Left ventricle myocardium inferior (tissue), 1 donor: ENCODE measurements around the gene MT1B. TPM values are rescaled to one million over a fixed set of nuclear protein-coding genes. Genes with fewer than 3 reads are reported as not detected.

Source experiments
- DNase-seq: peaks from one replicate; pipeline ENCODE4 v3.0.0-alpha.2; 2020
- H3K27ac ChIP-seq: fragments of 200-600 bp; replicated peaks from 2 replicates; pipeline ENCODE4 v1.8.0; 2021
- H3K27me3 ChIP-seq: fragments of 200-600 bp; 2 replicates; pipeline ENCODE4 v1.8.0; 2021; ENCODE audit warnings: low read depth
- H3K36me3 ChIP-seq: fragments of 200-600 bp; 2 replicates; pipeline ENCODE4 v1.8.0; 2021
- H3K4me1 ChIP-seq: fragments of 200-600 bp; 2 replicates; pipeline ENCODE4 v1.8.0; 2021
- H3K4me3 ChIP-seq: fragments of 200-600 bp; 2 replicates; pipeline ENCODE4 v1.8.0; 2021; ENCODE audit warnings: mild to moderate bottlenecking, moderate library complexity
- H3K9me3 ChIP-seq: fragments of 200-600 bp; replicated peaks from 2 replicates; pipeline ENCODE4 v1.8.0; 2021
- intact Hi-C: fragments of 100-400 bp; cut with micrococcal nuclease; formaldehyde crosslinking; loops from one replicate; pipeline ENCODE4 v1.11.0; 2022
- total RNA-seq: library from RNA; stranded (reverse); fragmentation: NEBNext Ultra II Directional; extraction: Animal tissue kit (Norgen Biotek cat#: 25700); gene quantifications from one replicate; pipeline ENCODE4 v1.2.1, GENCODE V29; 2021
- TF ChIP-seq, protein P1 (sequence below): fragments of 200-600 bp; IDR thresholded peaks from 2 replicates; pipeline ENCODE4 v1.8.0; 2021; ENCODE audit warnings: antibody characterized with exemption, mild to moderate bottlenecking, borderline replicate concordance
- donor health status: DM: no; HTN: yes; CAD: no; lungs with severe emphysema.

Gene MT1B
- total RNA-seq, 1 donor from 2014 or later = not detected

DNA sequence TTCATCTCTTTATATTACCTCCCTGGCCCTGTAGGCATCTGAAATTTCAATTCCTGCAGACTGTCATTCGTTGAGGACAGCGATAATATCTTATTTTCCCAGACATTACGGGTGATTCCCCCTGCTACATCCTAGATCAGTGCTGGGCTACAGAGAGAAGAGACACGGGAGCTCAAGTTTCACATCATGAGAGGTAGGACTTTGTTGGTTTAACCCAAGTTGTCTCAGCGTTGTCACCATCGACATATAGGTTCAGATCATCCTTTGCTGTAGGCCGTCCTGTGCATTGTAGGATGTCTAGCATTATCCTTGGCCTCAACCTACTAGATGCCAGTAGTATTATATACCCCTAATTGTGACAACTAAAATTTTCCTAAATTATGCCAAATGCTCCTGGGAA lies 49.8 kb downstream of the MT1B start:
- no peak for DNase-seq
- Histone ChIP-seq H3K4me3 (no peak overlapping the region), H3K27ac (no peak overlapping the region), H3K9me3 (peaks cover 7% of the 10 kb centered on the region), H3K27me3 (no peaks in the 10 kb centered on the region), H3K36me3 (no peaks in the 10 kb centered on the region), H3K4me1 (peaks cover 8% of the 10 kb centered on the region)
- TF ChIP-seq, protein P1, sequence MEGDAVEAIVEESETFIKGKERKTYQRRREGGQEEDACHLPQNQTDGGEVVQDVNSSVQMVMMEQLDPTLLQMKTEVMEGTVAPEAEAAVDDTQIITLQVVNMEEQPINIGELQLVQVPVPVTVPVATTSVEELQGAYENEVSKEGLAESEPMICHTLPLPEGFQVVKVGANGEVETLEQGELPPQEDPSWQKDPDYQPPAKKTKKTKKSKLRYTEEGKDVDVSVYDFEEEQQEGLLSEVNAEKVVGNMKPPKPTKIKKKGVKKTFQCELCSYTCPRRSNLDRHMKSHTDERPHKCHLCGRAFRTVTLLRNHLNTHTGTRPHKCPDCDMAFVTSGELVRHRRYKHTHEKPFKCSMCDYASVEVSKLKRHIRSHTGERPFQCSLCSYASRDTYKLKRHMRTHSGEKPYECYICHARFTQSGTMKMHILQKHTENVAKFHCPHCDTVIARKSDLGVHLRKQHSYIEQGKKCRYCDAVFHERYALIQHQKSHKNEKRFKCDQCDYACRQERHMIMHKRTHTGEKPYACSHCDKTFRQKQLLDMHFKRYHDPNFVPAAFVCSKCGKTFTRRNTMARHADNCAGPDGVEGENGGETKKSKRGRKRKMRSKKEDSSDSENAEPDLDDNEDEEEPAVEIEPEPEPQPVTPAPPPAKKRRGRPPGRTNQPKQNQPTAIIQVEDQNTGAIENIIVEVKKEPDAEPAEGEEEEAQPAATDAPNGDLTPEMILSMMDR = no peak
- intact Hi-C loops = loop anchor here (5.0 kb wide), 2 partner anchors 99 to 189 kb away; no protein-coding TSS in a partner anchor

Other genes starting within 250 kb of the MT1B start
- gene AMFR, start 226.3 kb upstream of the MT1B start, total RNA-seq = 65.2 TPM
- 59.5 TPM for gene NUDT21, start 200.6 kb upstream of the MT1B start, total RNA-seq
- gene OGFOD1, start 200.3 kb upstream of the MT1B start, total RNA-seq = 35.4 TPM
- 48.7 TPM for gene BBS2, start 131.9 kb upstream of the MT1B start, total RNA-seq
- gene MT4, start 86.8 kb upstream of the MT1B start, total RNA-seq = not detected
- 4.1 TPM for gene MT3, start 62.4 kb upstream of the MT1B start, total RNA-seq
- 115 TPM for gene MT2A, start 43.3 kb upstream of the MT1B start, total RNA-seq
- 126 TPM for gene MT1E, start 26.1 kb upstream of the MT1B start, total RNA-seq
- 3.1 TPM for gene MT1M, start 19.2 kb upstream of the MT1B start, total RNA-seq
- 1.2 TPM for gene MT1A, start 13.2 kb upstream of the MT1B start, total RNA-seq
- 0.85 TPM for gene MT1F, start 6.1 kb downstream of the MT1B start, total RNA-seq
- not detected for gene MT1G, start 16.2 kb downstream of the MT1B start, total RNA-seq
- gene MT1H, start 17.9 kb downstream of the MT1B start, total RNA-seq = not detected
- 91.8 TPM for gene MT1X, start 30.6 kb downstream of the MT1B start, total RNA-seq
- 27.1 TPM for gene NUP93, start 78.2 kb downstream of the MT1B start, total RNA-seq
- gene SLC12A3, start 213.3 kb downstream of the MT1B start, total RNA-seq = not detected